ENCODE data around the gene DPH2.

The DPH2 gene

GRCh38 chr1:43985984-43986595 lies 16.3 kb downstream of the DPH2 start:
- no peak for DNase-seq

GRCh38 chr1:43986712-43987111 lies 16.9 kb downstream of the DPH2 start:
- DNase-seq, result no peak

GRCh38 chr1:43987159-43987902 lies 17.5 kb downstream of the DPH2 start:
- DNase-seq, result no peak

- no peak for DNase-seq
Observed at GRCh38 chr1:43990271-43991199, 20.7 kb downstream of the DPH2 start.

- DNase-seq, result no peak
Observed at GRCh38 chr1:43991200-43991475, 21.3 kb downstream of the DPH2 start.

- DNase-seq, result peak; percentile 81
Observed at GRCh38 chr1:43991476-43992231, 21.8 kb downstream of the DPH2 start, which contains the start of gene CCDC24. TSS of gene CCDC24 (plus strand) at chr1:43991599. CDS start at chr1:43991879, 280 bp downstream.

GRCh38 chr1:43992232-43992995 lies 22.6 kb downstream of the DPH2 start:
- DNase-seq, result no peak

- no peak for DNase-seq
Observed at GRCh38 chr1:43993206-43993914, 23.6 kb downstream of the DPH2 start.

- no peak for DNase-seq
Observed at GRCh38 chr1:43994071-43994470, 24.3 kb downstream of the DPH2 start.

GRCh38 chr1:43994794-43995790 lies 25.3 kb downstream of the DPH2 start:
- no peak for DNase-seq

- no peak for DNase-seq
Observed at GRCh38 chr1:43995984-43996732, 26.3 kb downstream of the DPH2 start.

- DNase-seq, result no peak
Observed at GRCh38 chr1:43996733-43997115, 26.9 kb downstream of the DPH2 start.

GRCh38 chr1:43997295-43997999 lies 27.6 kb downstream of the DPH2 start:
- no peak for DNase-seq

- DNase-seq, result no peak
Observed at GRCh38 chr1:43998000-43998378, 28.2 kb downstream of the DPH2 start.

GRCh38 chr1:43999455-43999854 lies 29.6 kb downstream of the DPH2 start:
- no peak for DNase-seq

- no peak for DNase-seq
Observed at GRCh38 chr1:44000122-44000665, 30.4 kb downstream of the DPH2 start.

GRCh38 chr1:44002165-44002564 lies 32.4 kb downstream of the DPH2 start:
- DNase-seq, result no peak

GRCh38 chr1:44002606-44003157 lies 32.9 kb downstream of the DPH2 start:
- no peak for DNase-seq
